Endothelial cell (in vitro differentiated cells): ENCODE measurements around the gene DCTN3. TPM values are rescaled to one million over a fixed set of nuclear protein-coding genes. Genes with fewer than 3 reads are reported as not detected.

Source experiments
- DNase-seq: peaks from one replicate; pipeline ENCODE4 v3.0.0; 2021; ENCODE audit warnings: low spot score
- H3K27ac Mint-ChIP-seq: one replicate; pipeline ENCODE4 v1.8.0; 2021; ENCODE audit warnings: mixed read lengths, inconsistent platforms; ENCODE audit not compliant: unreplicated experiment
- H3K27me3 Mint-ChIP-seq: one replicate; pipeline ENCODE4 v1.8.0; 2021; ENCODE audit warnings: mild to moderate bottlenecking, moderate library complexity, mixed read lengths, inconsistent platforms; ENCODE audit not compliant: unreplicated experiment
- H3K36me3 Mint-ChIP-seq: one replicate; pipeline ENCODE4 v1.8.0; 2021; ENCODE audit warnings: mild to moderate bottlenecking, low read depth, mixed read lengths, inconsistent platforms; ENCODE audit not compliant: unreplicated experiment
- H3K4me1 Mint-ChIP-seq: one replicate; pipeline ENCODE4 v1.8.0; 2021; ENCODE audit warnings: mild to moderate bottlenecking, mixed read lengths, inconsistent platforms; ENCODE audit not compliant: unreplicated experiment
- H3K4me3 Mint-ChIP-seq: one replicate; pipeline ENCODE4 v1.8.0; 2021; ENCODE audit warnings: mild to moderate bottlenecking, mixed read lengths, inconsistent platforms; ENCODE audit not compliant: unreplicated experiment
- H3K9me3 Mint-ChIP-seq: one replicate; pipeline ENCODE4 v1.8.0; 2021; ENCODE audit warnings: mixed read lengths, inconsistent platforms; ENCODE audit not compliant: unreplicated experiment
- total RNA-seq: library from RNA; stranded (reverse); fragmentation: NEBNext Ultra II Directional; extraction: Animal tissue kit (Norgen Biotek cat#: 25700); gene quantifications from one replicate; pipeline ENCODE4 v1.2.1, GENCODE V29; 2021; ENCODE audit not compliant: unreplicated experiment
- TF ChIP-seq, protein P1 (sequence below): fragments of 200-600 bp; sonication (generic); IDR thresholded peaks from one replicate; pipeline ENCODE4 v1.5.0; 2021; ENCODE audit warnings: antibody characterized with exemption; ENCODE audit not compliant: unreplicated experiment

DCTN3 gene
- total RNA-seq, 1 donor from 2014 or later: 81.5 TPM

DNA sequence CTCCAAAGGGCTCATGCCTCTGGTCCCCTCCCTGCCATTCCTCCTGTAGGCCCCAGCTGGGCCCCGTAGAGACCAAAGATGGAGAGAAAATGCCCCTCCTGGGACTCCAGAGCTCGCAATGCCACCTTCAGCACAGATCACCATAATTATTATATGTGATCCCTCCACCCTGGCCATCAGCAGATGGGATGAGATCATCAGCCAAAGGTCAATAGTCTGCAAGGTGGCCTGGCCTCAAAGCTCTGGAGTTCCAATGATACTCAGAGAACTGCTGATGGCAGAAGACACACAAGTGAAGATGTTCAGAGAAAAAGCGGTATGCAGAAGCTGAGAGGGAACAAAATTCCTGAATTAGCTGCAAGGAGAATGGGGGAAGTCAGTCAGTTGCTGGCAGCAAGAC, 13.4 kb downstream of the DCTN3 start:
- H3K4me1 Mint-ChIP-seq: peaks cover 7% of the 10 kb centered on the region
- TF ChIP-seq, protein P1, sequence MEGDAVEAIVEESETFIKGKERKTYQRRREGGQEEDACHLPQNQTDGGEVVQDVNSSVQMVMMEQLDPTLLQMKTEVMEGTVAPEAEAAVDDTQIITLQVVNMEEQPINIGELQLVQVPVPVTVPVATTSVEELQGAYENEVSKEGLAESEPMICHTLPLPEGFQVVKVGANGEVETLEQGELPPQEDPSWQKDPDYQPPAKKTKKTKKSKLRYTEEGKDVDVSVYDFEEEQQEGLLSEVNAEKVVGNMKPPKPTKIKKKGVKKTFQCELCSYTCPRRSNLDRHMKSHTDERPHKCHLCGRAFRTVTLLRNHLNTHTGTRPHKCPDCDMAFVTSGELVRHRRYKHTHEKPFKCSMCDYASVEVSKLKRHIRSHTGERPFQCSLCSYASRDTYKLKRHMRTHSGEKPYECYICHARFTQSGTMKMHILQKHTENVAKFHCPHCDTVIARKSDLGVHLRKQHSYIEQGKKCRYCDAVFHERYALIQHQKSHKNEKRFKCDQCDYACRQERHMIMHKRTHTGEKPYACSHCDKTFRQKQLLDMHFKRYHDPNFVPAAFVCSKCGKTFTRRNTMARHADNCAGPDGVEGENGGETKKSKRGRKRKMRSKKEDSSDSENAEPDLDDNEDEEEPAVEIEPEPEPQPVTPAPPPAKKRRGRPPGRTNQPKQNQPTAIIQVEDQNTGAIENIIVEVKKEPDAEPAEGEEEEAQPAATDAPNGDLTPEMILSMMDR: no peak

DNA sequence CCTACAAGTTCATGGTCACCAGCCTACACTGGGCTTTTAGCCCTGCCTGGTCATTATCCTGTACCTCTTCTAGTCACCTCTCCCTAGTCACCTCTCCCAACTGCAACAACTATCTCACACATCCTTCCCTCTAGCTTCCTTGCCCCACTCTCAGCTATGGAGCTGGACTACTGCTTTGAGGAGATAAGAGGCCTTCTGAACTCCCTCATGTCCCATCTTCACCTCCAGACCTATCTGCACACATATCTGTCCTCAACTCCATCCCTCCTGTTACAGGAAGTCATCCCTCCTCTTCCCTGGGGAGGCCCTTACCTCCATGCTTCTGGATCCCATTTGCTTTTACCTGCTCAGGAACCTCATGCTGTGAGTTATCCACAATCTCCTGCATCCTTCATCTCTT, 14.1 kb downstream of the DCTN3 start:
- TF ChIP-seq, protein P1: no peak
- H3K4me3 Mint-ChIP-seq: no peak overlapping the region
- no peak overlapping the region for H3K27ac Mint-ChIP-seq
- H3K9me3 Mint-ChIP-seq: no peaks in the 10 kb centered on the region
- peaks cover 5% of the 10 kb centered on the region for H3K27me3 Mint-ChIP-seq
- H3K36me3 Mint-ChIP-seq: no peaks in the 10 kb centered on the region
- DNase-seq: no peak
- H3K4me1 Mint-ChIP-seq: peaks cover 2% of the 10 kb centered on the region

More for the DNA sequence above, 13.4 kb downstream of the DCTN3 start:
- Mint-ChIP-seq H3K4me3 (no peak overlapping the region), H3K9me3 (no peaks in the 10 kb centered on the region), H3K36me3 (no peaks in the 10 kb centered on the region), H3K27me3 (peaks cover 9% of the 10 kb centered on the region), H3K27ac (no peak overlapping the region)
- no peak for DNase-seq

DNA sequence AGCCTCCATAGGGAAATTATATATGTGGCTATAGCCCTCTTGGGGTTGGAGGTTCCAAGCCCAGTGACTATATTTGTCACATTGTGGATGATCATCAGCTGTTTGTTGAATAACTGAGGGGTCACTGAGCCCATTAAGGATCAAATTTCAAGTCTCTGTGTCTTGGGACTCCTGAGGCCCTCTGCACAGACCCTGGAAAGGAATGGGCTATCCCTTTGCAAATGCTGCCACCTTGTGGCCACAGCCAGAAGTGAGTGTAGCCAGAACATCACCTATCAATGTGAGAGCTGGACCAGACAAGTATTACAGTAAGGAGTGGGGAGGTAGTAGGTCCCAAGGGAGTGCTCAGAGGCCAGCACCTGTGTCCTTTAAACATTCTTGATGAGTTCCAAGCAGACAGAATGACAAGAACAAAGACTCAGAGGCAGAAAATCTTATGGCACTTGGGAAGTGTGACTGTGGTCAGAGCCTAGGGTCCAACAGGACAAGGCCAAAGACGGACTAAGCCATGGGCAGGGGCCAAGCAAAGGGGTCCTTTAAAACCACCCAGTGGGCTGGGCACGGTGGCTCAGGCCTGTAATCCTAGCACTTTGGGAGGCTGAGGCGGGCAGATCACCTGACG, 16.6 kb downstream of the DCTN3 start:
- Mint-ChIP-seq H3K4me1 (peaks cover 3% of the 10 kb centered on the region), H3K27me3 (peaks cover 5% of the 10 kb centered on the region), H3K9me3 (no peaks in the 10 kb centered on the region), H3K27ac (no peak overlapping the region), H3K36me3 (no peaks in the 10 kb centered on the region), H3K4me3 (no peak overlapping the region)
- peak; percentile 93 for DNase-seq
- TF ChIP-seq, protein P1: peak; percentile 92

DNA sequence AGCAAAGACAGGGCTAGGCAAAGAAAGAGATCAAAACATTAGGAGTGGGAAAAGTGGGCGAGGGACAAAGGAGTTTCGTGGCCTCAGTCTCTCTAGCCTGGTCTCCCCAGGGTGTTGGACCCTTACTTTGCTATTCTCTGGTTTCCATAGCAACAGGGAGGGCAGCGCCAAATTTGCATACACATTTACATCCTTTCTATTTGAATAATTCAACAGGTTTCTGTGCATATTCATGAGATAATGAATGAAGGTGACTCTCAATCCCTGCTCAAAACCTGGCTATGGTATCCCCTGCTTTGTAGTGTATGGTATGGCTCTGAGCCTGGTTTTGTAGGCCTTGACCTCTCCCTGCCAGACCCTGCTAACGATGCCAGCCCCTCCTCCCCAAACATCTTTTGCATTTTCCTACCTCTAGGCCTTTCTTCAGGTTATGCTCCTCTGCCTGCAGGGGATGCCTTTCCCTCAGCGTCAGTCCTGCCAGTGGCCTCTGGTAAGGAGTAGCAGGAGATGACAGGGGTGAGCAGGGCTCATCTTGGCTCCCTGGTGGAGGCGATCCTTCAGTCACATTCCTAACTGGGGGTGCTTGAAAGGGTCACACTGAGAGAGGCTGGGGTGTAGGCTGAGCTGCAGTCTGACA, 18.2 kb downstream of the DCTN3 start:
- Mint-ChIP-seq H3K4me3 (no peak overlapping the region), H3K4me1 (peaks cover 6% of the 10 kb centered on the region), H3K27me3 (peaks cover 5% of the 10 kb centered on the region), H3K27ac (no peak overlapping the region), H3K36me3 (no peaks in the 10 kb centered on the region), H3K9me3 (no peaks in the 10 kb centered on the region)
- TF ChIP-seq, protein P1: no peak
- no peak for DNase-seq

DNA sequence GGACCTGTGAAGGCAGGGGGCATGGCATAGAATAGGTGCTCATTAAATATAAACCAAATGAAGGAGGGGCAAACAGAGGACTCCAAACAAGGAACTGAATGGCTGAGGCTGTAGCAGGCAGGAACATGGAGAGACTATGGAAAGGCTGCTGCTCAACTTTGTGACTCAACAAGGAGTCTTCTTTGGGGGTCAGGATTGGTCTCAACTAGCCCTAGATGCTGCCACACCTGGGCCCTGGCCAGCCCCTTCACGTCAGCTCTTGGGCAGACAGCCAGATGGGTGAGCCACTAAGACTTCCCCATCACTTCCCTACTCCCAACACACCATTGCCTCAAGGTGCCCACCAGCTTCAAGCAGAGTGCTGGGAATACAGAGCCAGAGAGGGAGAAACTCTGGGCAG, 19.4 kb downstream of the DCTN3 start:
- no peak for DNase-seq
- Mint-ChIP-seq H3K4me1 (peaks cover 10% of the 10 kb centered on the region), H3K36me3 (no peaks in the 10 kb centered on the region), H3K4me3 (no peak overlapping the region), H3K27me3 (peaks cover 5% of the 10 kb centered on the region), H3K9me3 (no peaks in the 10 kb centered on the region), H3K27ac (no peak overlapping the region)
- TF ChIP-seq, protein P1: no peak
